Fibroblast of the aortic adventitia (primary cell): ENCODE data around the gene NCKIPSD. TPM values are rescaled to one million over a fixed set of nuclear protein-coding genes. Genes with fewer than 3 reads are reported as not detected.
A peak's percentile ranks its signal among the peaks of the same experiment; 100 is the strongest.

Source experiments
- DNase-seq: peaks from one replicate; pipeline ENCODE4 v3.0.0-alpha.2; 2010; ENCODE audit warnings: low read depth
- H3K4me3 ChIP-seq: 2 replicates; pipeline ENCODE4 v1.5.1; 2011; ENCODE audit warnings: low read depth, mild to moderate bottlenecking, control low read depth, low read length, moderate library complexity
- CTCF ChIP-seq: IDR thresholded peaks from 2 replicates; pipeline ENCODE4 v1.5.1; 2011; ENCODE audit warnings: mild to moderate bottlenecking, low read length, control low read depth, inconsistent platforms; ENCODE audit not compliant: insufficient read depth
- total RNA-seq: library from RNA; depleted of rRNA; stranded (reverse); fragments of >200 nt; gene quantifications from 2 replicates; pipeline ENCODE4 v1.2.3, GENCODE V29; 2012; ENCODE audit warnings: low replicate concordance

Gene NCKIPSD
- total RNA-seq, 1 donor = 20.0 TPM

GRCh38 chr3:48656841-48657281, 28.9 kb downstream of the NCKIPSD start:
- no peak overlapping the region for H3K4me3 ChIP-seq
- no peak for TF ChIP-seq CTCF
- DNase-seq = no peak

- TF ChIP-seq CTCF = peak; percentile 46
- H3K4me3 ChIP-seq = peak overlapping the region; percentile 54
- DNase-seq = peak; percentile 43
Measured at GRCh38 chr3:48656061-48656840, 29.5 kb downstream of the NCKIPSD start.

GRCh38 chr3:48655606-48656005, 30.1 kb downstream of the NCKIPSD start:
- TF ChIP-seq CTCF = no peak
- no peak for DNase-seq
- no peak overlapping the region for H3K4me3 ChIP-seq

GRCh38 chr3:48655063-48655462, 30.7 kb downstream of the NCKIPSD start:
- no peak for DNase-seq
- TF ChIP-seq CTCF = no peak
- H3K4me3 ChIP-seq = no peak overlapping the region

GRCh38 chr3:48652923-48653715, 32.6 kb downstream of the NCKIPSD start:
- DNase-seq = no peak
- TF ChIP-seq CTCF = no peak
- no peak overlapping the region for H3K4me3 ChIP-seq

GRCh38 chr3:48651771-48652170, 33.9 kb downstream of the NCKIPSD start:
- no peak for DNase-seq
- TF ChIP-seq CTCF = no peak
- no peak overlapping the region for H3K4me3 ChIP-seq
